NCI-H2107 treated with DMSO at 0.1 percent for 48 hours (cell line): ENCODE measurements around the gene ZP3.
"Not testable (repeated sequence)": the region's sequence is repeated elsewhere in the genome, so short reads cannot be mapped to it uniquely, and the experiment has no call there.

Source experiments
- DNase-seq: peaks from one replicate; lab custom pipeline; 2025; ENCODE audit not compliant: unreplicated experiment; lab: John Stamatoyannopoulos, UW

Gene ZP3

DNA sequence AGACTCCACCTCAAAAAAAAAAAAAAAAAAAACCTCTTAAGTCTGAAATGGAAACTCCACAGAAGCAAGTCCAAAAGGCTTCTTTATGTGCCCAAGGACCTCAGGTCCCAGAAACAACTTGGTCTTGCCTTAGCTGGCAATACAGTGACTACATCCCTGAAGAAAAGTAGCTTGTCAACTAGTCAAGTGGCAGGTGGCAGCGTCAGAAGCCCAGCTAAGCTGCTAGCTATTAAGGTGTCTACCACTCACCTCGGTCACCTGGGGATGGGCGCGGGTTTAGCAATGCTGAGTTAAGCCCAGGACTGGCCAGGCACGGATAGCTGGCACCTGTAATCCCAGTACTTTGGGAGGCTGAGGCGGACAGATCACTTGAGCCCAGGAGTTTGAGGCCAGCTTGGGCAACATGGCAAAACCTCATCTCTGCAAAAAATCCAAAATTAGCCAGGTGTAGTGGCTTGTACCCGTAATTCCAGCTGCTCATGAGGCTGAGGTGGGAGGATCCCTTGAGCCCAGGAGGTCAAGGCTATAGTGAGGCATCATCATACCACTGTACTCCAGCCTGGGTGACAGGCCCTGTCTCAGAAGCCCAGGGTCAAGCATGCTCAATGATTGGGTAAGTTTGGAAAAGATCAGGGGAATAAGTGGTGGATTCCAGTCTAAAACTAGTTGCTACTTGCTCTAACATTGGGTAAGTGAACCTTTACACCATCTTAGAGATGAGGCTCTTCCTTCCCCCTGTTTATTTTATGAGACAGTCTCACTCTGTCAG, 14.6 kb downstream of the ZP3 start:
- DNase-seq, result not testable (repeated sequence)

DNA sequence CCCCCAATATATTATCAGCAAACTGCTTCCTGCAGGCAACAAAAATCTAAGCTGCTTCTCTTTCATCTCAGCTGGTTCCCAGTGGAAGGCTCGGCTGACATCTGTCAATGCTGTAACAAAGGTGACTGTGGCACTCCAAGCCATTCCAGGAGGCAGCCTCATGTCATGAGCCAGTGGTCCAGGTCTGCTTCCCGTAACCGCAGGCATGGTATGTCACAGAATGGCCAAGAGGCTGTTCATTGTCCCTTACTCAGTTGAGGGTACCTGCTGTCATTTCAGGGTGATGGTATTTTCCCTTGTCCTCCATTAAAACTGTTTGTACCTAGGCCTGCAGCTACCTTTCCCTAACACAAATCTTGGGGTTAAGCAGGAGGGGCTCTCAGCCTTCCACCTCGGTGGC, 15.7 kb downstream of the ZP3 start:
- DNase-seq, result not testable (repeated sequence)

DNA sequence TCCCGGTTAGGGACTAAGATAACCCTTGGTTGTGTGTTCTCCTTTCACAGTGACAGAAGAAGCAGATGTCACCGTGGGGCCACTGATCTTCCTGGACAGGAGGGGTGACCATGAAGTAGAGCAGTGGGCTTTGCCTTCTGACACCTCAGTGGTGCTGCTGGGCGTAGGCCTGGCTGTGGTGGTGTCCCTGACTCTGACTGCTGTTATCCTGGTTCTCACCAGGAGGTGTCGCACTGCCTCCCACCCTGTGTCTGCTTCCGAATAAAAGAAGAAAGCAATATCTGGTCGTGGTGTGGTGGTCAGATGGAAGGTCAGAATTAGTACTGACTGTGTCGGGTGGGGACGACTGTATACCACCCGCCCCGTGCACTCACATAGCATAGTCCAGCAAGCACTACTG, 17.0 kb downstream of the ZP3 start:
- not testable (repeated sequence) for DNase-seq

DNA sequence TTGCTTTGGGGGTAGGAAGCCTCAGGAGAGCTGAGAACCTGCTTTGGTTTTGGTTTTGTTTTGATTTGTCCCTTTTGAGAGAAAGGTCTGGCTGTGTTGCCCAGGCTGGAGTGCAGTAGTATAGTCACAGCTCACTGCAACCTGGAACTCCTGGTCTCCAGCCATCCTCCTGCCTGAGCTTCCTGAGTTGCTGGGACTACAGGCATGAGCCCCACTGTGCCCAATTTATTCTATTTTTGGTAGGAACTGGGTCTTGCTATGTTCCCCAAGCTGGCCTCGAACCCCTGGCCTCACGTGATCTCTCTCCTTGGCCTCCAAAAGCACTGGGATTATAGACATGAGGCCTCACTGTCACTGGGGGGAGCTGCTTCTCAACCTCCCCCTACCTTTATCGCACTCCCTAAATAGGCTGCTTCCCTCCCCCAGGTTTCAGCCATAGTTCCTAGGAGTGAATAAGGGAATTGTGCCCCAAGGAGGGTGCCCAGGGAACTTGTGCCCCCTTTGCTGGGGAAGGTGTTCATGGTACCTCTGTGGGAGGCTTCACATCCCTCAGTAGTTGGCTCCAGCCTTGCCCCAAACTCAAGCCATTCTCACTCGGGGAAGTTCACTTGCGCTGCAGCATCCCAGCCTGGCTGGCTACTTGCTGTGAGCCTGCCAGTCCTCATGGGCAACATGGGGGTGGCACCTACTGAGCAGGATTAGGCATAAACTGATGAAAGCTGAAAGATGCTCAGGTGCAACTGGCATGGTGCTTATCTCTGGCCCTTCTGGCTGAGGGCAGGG, 18.1 kb downstream of the ZP3 start:
- not testable (repeated sequence) for DNase-seq

DNA sequence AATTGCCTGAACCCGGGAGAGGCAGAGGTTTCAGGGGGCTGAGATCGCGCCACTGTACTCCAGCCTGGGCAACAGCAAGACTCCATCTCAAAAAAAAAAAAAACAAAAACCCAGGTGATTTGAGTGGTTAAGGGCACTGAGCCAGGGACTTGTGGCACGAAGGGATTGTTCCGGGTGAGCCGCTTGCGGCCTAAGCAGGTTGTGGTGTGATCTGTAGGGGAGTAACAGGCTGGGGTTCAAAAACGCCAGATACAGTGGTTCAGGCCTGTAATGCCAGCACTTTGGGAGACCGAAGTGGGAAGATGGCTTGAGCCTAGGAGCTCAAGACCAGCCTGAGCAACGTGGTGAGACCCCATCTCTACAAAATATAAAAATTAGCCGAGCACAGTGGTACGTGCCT, 19.1 kb downstream of the ZP3 start:
- DNase-seq, result not testable (repeated sequence)

DNA sequence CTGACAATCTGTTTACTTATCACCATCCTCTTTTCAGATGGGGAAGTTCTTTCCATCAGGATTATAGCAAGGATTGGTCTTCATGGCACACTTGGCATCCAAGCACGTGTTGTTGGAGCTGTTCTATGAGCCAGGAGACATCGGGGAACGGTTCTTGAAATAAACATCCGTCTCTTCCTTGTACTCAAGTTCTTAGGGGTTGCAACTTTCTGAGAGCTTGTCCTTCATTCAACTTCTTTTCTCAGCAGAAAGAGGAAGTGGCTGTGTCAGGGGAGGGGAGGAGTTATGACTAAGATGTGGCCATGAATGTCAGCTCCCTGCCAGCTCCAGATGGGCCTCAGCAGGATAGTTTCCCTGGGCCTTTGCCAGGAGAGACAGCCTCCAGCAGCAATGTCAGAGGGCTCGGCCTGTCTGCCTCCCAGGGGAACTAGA, 20.8 kb downstream of the ZP3 start:
- not testable (repeated sequence) for DNase-seq

DNA sequence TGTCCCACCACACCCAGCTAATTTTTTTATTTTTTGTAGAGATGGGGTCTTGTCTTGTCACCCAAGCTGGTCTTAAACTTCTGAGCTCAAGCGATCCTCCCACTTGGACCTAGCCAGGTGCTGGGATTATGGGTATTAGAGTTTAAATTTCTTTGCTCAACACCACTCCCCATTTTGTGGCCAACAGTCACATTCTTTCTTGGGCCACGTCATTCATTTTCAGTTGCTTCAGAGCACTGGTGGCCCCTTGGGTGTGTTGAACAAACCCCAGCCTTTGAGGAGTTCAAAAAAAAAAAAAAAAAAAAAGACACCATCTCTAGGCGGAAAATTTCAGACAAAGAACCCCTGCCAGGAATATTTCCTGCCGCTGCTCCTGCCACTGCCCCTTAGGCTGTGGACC, 32.3 kb downstream of the ZP3 start:
- DNase-seq, result not testable (repeated sequence)

DNA sequence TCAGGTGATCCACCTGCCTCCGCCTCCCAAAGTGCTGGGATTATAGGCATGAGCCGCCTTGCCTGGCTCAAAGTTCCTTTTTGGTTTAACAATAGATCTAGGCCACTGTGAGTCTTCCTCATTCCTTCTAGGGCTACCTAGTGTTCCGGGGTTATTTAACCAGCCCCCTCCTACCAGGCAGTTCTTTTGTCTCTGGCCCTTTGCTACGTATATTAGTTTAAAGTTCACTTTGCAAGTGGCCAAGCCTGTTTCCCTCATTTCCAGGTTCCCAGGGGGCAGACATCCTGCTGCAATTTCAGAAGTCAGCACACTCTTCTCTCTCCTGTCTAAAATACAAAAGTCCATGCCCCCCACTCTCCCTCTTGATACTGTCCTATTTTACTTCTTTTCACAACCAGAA, 33.8 kb downstream of the ZP3 start:
- DNase-seq, result not testable (repeated sequence)

DNA sequence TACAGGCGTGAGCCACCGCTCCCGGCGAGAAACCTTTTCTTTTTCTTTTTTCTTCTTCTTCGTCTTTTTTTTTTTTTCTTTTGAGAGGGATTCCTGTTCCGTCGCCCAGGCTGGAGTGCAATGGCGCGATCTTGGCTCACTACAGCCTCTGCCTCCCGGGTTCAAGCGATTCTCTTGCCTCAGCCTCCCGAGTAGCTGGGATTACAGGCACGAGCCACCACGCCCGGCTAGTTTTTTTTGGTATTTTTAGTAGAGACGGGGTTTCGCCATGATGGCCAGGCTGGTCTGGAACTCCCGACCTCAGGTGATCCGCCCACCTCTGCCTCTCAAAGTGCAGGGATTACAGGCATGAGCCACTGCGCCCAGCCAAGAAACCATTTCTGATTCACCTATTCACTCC, 36.0 kb downstream of the ZP3 start:
- not testable (repeated sequence) for DNase-seq

DNA sequence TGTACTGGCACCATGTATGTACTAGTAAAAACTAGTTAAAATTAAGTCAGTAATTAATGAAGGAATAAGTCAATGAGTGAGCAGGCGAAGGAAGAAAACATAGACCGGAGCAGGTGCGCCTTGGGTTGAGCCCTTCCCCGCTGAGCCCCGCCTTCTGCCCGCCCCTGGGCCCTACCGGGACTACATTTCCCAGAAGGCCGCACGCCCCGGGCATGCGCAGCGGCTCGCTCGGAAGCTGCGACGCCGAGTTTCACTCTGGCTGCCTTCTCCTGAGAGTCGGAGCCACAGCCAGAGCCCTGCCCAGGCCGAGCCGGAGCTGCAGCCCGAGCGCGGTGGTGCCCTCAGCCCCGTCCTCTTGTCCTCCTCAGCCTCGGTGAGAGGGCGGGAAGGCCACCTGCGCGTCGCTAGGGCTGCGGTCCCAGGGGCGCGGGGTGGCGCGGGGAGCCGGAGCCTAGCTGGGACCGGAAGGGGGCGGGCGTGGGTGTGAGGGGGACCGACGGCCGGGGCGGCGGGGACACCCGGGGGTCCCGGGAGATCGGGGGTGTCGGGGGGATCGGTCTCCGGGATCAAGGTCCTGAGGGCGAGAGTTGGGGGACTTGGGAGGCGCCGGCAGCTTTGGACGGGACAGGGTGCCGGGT, 36.8 kb downstream of the ZP3 start, which contains the start of gene DTX2:
Gene DTX2, plus strand, starts transcription at position 246 of the 638 bp plus-strand sequence. CDS start 18,801 bp downstream, outside the sequence.
- not testable (repeated sequence) for DNase-seq

DNA sequence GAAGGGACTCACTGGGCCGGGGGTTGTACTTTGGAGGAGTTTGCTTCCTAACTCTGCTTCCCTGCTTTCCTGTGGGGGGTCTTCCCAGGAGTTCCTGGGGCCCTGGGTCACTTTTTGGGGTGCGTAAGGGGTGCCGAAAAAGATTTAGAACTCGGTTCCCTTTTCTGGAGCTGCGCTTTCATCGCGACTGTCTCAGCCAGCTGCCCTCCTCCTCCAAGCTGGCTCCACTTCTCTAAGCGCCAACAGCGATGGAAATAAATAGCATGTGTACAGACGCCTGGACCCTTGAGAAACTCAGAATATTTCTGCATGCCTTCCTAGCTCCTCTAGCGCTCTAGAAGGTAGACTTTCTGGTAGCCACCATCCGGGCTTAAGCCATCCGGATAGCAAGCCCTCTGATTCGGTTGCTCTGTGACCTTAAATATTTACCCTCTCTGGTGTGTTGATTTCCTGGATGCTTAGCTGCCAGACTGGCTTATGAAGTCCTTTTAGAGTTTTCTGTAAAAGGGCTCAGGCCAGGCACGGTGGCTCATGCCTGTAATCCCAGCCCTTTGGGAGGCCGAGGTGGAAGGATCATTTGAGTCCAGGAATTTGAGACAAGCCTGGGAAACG, 37.6 kb downstream of the ZP3 start:
- DNase-seq, result not testable (repeated sequence)

DNA sequence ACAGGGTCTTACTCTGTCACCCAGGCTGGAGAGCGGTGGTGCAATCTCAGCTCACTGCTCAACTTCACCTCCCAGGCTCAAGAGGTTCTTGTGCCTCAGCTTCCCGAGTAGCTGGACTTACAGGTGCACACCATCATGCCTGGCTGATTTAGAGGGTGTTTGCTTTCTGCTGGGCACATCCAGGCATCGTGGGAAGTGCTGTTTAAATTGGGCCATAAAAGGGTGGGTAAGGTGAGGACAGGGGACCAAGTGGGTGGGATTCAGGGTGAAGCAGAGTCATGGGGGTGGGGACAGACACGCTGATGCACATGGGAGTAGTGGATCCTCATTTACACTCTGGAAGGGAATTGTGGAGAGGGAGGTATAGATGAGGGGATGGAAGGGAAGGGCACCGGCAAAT, 40.2 kb downstream of the ZP3 start:
- not testable (repeated sequence) for DNase-seq

DNA sequence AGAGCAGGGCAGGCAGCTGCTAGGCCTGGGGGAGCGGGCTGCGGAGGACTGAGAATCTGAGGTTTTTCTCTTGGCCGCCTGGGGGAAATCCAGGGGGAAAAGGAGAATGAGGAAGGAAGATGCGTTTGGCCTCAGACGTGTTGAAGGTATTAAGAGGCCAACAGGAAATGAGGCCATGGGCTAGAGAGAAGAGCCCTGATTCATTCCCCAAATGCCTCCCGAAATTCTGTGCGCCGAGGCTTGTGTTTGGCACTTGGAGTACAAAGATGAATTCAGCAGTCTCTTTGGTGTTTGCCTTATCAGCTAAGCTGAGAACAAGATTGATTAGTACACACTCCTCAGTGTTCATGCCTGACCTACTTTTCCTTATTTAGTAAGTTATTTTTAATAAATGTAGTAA, 41.2 kb downstream of the ZP3 start:
- not testable (repeated sequence) for DNase-seq

DNA sequence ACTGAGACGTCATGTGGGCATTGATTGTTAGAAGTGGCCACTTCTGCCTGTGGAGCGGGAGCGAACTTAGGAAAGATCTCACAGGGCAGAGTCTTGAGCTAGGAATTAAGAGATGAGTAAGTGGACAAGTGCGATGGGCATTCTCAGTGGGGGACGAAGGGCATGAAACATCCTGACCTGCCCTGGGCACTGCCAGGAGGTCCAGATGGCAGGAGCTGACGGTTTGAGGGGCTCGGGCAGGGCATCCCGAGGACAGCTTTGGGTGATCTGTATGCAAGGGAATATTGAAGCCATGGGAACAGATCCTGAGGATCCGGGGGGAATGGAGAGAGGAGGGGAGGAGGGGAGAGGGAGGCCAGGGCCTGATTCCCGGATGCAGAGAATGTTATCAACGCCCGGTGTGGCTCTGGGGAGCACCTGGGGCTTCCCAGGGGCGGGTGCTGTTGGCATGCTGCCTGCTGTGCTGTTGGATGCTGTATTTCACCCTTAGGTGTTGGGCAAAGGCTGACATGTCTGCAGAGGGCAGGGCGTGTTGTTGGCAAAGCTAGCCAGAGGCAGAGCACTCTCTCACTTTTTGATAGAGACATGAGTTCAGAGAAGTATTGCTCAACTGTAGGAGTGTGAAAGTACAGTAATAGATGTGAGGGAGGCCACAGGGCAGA, 43.1 kb downstream of the ZP3 start:
- DNase-seq, result not testable (repeated sequence)

DNA sequence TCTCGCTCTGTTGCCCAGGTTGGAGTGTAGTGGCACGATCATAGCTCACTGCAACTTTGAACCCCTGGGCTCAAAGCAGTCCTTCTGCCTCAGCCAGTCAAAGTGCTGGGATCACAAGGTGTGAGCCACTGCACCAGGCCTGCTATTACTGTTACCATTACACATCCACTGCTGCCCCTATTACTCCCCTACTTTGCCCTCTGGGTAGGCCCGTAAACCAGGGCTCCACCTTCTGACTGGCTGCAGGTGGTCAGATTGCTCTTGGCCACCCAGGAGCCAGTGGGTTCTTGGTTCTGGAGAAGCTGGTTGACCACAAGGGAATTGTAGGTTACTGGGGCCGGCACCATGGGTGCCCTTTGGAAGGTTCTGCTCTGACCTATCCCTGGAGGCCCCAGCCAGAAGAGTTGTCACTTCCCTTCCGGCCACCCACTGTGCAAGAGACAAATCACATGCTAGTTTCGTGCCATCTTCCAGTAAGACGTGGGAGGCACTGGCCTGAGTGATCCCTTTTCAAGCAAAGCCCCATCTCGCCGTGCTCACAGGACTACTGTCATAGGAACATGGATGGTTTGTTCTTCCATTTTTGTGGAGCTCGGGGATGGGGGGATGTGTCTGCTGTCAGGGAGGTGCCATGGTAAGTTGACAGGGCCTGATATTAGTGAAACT, 46.9 kb downstream of the ZP3 start:
- DNase-seq, result not testable (repeated sequence)

DNA sequence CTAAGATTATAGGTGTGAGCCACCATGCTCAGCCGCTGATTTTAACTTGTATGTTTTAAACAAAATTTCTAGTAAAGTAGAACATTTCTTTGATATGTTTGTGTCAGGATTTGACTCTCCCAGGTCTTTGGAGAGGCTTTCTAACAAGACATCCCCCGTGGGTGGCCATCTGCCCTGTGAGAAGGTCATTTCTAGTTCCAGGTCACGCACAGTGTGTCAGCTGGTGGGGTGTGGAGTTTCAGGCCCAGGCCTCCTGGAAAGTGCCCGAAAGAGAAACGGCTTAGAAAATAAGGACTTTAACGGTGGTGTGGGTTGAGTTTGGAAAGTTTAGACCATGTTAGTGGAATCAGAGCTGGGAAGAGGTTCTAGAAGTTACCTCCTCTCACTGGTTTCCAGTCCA, 48.3 kb downstream of the ZP3 start:
- not testable (repeated sequence) for DNase-seq

DNA sequence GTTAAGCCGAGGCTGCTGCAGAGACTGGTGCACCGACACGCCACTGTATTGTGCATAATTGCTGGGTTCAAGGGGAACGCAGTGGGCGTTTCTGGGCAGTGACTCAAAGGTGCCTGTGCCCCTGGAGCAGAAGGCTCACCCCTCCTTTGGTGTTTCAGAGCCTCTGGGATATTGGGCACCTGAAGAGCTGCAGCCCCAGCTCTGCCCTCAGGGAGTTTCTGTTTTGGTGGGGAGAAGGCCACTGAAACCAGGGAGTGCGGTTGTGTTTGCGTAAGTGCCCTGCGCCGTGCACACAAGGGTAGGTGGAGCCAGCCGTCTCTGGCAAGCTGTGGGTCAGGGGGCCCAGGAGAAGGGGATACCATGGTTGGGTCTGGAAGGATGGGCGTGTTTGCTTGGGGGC, 51.5 kb downstream of the ZP3 start:
- not testable (repeated sequence) for DNase-seq

DNA sequence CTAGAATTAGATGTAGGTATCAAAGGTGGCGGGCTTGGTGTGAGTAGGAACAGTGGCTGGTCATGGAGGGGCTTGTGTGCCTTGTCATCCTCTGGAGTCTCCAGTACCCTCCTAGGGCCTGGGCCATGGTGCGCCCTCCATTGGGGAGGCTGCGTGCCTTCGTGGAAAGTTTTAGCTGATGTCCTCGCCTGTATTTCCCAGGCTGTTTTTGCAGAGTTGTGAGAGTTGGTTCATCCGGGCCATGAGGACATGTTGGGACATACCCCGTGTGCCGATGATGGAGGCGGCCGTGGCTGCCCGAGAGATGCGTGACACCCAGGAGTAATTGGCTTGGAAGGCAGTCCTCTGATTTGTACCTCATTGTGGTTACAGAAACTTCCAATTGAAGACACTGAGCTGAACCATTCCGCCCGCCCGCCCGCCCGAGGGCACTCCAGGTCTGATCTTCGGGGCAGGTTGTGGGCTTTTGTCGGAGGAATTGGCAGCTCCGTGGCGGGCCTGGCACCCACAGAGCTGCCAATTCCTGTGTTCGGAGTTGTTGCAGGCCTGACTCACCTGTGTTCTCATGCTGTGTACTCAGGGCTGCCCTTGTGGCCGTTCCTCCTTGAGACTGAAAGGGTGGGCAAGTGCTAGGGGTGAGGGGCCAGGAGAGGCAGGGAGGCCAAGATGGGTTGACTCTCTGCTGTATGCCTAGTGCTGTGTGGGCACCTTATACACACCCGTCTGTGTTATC, 52.2 kb downstream of the ZP3 start:
- not testable (repeated sequence) for DNase-seq

DNA sequence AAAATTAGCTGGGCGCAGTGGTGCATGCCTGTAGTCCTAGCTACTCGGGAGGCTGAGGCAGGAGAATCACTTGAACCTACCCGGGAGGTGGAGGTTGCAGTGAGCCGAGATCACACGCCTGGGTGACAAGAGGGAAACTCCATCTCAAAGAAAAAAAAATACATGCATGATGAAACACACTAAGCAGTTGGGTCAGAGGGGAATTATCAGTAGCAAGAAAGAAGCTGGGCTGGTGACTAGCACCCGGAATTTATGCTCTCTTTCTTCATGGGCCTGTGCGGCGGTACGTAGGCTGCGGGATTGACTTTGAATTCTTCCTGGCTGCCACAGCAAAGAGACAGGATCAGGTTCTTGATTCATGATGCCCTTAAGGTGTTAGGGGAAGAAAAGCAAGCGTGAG, 54.9 kb downstream of the ZP3 start:
- DNase-seq, result not testable (repeated sequence)
